SKM-1 (cell line): ENCODE data around the gene PDZD2.
"Not testable (repeated sequence)": the region's sequence is repeated elsewhere in the genome, so short reads cannot be mapped to it uniquely, and the experiment has no call there.

Experiments
- DNase-seq: peaks from one replicate; lab custom pipeline; 2025; ENCODE audit not compliant: unreplicated experiment; lab: John Stamatoyannopoulos, UW

Gene PDZD2

GRCh38 chr5:31963358-31964006 lies 324.6 kb downstream of the PDZD2 start:
- no peak for DNase-seq

GRCh38 chr5:31964007-31964360 lies 325.1 kb downstream of the PDZD2 start:
- no peak for DNase-seq

- DNase-seq = no peak
Observed at GRCh38 chr5:31965227-31965626, 326.3 kb downstream of the PDZD2 start.

- DNase-seq = no peak
Observed at GRCh38 chr5:31966936-31967335, 328.0 kb downstream of the PDZD2 start.

- no peak for DNase-seq
Observed at GRCh38 chr5:31967461-31967860, 328.5 kb downstream of the PDZD2 start.

GRCh38 chr5:31972558-31972957 lies 333.6 kb downstream of the PDZD2 start:
- DNase-seq = no peak

GRCh38 chr5:31975189-31975612 lies 336.3 kb downstream of the PDZD2 start:
- DNase-seq = not testable (repeated sequence)

GRCh38 chr5:31976169-31976568 lies 337.2 kb downstream of the PDZD2 start:
- no peak for DNase-seq

GRCh38 chr5:31981361-31981945 lies 342.5 kb downstream of the PDZD2 start:
- DNase-seq = no peak

- no peak for DNase-seq
Observed at GRCh38 chr5:31982027-31982426, 343.1 kb downstream of the PDZD2 start.

- no peak for DNase-seq
Observed at GRCh38 chr5:31982621-31983020, 343.7 kb downstream of the PDZD2 start.

GRCh38 chr5:31983851-31984250 lies 344.9 kb downstream of the PDZD2 start:
- DNase-seq = no peak

- DNase-seq = no peak
Observed at GRCh38 chr5:31984691-31985090, 345.8 kb downstream of the PDZD2 start.

GRCh38 chr5:31986101-31986500 lies 347.2 kb downstream of the PDZD2 start:
- no peak for DNase-seq

GRCh38 chr5:31987985-31988710 lies 349.2 kb downstream of the PDZD2 start:
- DNase-seq = no peak

- DNase-seq = no peak
Observed at GRCh38 chr5:31990081-31990650, 351.2 kb downstream of the PDZD2 start.

- no peak for DNase-seq
Observed at GRCh38 chr5:31990701-31991110, 351.8 kb downstream of the PDZD2 start.

GRCh38 chr5:31992377-31992776 lies 353.4 kb downstream of the PDZD2 start:
- no peak for DNase-seq

GRCh38 chr5:31993165-31993961 lies 354.4 kb downstream of the PDZD2 start:
- DNase-seq = no peak

- no peak for DNase-seq
Observed at GRCh38 chr5:31995006-31995405, 356.1 kb downstream of the PDZD2 start.

- no peak for DNase-seq
Observed at GRCh38 chr5:31995714-31996113, 356.8 kb downstream of the PDZD2 start.
